GM18858 (cell line): Measurements from ENCODE around the gene STX18.

ENCODE experiments used
- ATAC-seq: cut with Tn5 transposase; IDR thresholded peaks from one replicate; pipeline ENCODE4 v1.9.1; 2021; ENCODE audit not compliant: unreplicated experiment

STX18 gene

DNA sequence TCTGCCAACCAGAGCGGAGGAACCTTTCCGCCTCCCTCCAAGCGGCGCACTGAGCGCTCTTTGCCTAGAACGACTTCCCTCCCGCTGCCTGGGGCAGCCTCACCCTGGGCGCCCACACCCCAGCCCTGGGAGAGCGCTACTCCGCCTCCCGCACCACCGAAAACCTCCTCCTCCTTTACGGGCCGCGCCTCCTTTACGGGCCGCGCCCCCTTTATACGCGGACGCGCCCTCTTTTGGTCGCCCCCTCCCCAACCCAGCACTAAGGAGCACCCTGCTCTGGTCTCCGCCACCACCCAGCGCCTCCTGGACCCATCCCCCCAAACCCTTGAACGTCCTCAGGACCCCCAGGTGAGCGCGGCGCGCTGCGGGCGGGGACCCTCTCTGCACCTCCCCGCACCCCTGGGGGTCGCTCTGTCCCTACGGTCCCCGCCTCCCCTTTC lies 155.5 kb downstream of the STX18 start:
- no peak for ATAC-seq

DNA sequence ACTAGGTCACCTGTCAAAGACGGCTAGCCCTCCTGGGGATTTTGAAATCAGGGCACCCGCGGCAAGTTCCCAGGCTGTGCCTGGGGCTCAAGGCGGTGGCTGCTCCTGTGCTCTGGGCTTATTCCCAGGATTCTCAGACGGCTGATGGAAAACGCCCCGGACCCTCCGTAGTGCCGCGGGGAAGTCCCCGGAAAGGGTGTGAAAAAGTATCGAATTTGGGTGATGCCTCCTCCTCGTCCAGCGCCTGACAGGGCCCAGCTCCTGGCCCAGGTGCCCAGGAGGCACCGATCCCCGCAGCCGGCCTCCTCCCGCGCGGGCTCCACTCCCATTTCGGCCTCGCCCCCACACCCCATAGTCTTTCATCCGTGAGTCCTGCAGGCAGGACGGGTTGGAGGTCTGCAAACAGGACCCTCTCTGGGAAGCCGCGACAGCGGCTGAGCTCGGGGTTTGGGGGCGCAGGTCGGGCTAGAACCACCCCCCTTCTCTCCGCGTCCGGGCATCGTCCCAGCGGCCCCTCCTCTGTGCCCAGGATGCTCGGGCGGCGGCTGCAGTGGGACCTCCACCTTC lies 156.0 kb downstream of the STX18 start:
- no peak for ATAC-seq

DNA sequence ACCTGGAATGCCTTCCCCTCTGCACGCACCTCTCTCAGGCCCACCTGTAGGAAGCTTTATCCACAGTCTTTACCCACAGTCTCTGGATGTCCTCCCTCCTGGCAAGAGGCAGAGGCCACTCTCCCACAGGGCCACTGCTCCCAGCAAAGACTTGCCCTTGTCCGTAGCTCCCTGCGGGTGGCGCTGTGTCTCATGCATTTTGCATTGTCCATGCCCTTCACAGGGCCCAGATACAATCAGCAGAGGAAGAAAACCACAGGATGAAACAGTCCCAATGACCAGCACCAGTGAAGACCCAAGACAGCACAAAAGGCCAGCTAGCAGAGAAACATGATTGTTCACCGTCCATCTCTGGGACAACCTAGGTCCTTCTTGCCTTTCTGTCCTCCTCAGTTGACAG lies 157.0 kb downstream of the STX18 start:
- ATAC-seq = no peak

DNA sequence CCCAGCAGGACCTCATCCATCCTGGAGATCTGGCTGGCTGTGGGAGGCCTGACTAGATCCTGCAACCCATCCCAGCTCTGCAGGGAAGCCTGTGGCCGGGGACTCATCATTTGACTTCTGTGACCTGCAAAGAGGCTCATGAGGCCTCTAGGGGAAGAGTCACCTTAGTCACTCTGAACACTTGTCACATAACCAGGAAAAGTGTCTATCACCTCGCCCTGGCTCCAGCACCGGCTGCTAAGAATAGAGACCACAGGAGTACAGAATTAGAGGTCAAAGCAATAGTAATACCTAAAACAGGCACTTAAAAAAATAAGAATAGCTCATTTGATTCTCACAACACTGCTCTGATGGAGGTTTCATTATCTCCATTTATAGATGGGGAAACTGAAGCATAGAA lies 158.8 kb downstream of the STX18 start:
- no peak for ATAC-seq

DNA sequence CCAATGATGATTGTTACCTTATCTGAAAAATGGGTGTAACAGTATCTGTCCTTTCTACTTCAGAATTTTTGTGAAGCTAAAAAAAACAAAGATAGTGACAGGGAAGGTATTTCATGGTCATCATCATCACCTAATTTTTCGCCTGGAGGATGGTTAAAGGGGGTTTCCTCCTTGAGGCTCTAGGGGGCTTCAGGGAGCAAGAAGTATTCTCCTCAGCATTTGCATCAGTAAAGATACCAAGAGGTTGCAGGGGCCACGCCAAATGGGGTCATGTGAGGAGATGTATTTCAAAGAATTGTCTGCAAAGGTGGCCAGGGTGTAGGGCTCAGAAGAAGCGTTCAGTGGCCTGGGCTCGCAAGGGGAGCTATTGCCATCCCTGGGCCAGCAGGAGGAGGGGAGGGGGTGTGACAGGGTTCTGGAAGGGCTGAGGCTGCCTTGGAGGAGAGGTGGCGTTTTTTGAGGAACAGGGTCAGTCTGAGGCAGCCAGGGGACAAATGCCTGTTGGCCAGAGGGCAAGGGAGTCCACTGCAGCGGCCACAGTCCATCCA lies 162.2 kb downstream of the STX18 start:
- ATAC-seq = no peak

DNA sequence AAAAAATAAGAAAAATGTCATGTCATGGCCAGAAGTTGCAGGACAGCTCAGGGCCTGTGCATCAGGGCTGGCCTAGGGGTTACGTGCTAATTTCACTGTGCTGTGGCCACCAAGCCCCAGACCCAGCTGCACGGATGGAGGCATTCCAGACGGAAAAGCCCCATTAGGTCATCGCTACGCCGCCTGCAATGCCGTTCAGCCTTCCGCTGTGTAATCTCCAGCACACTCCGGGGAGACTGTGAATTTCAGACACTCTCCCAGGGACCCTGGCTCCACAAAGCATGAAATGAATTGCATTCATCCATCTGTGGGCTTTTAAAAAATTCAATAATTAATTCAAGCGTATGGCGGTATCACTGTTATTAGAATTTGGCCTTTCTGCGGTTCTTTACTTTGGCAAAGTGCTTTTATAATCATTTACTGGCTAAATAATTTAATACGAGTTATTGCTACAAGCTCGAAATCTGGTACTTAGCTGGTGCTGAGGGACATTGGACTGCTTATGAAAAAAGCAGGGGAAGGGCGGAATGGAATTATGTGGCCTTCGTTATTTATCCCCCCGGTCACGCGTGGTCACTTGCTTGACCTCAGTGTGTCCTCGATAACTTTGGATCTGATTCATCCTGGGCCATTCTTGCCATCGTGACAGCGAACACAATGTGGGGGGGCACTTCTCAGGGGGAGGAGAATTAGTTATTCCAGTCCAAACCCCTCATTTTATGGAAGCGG lies 164.0 kb downstream of the STX18 start:
- no peak for ATAC-seq

DNA sequence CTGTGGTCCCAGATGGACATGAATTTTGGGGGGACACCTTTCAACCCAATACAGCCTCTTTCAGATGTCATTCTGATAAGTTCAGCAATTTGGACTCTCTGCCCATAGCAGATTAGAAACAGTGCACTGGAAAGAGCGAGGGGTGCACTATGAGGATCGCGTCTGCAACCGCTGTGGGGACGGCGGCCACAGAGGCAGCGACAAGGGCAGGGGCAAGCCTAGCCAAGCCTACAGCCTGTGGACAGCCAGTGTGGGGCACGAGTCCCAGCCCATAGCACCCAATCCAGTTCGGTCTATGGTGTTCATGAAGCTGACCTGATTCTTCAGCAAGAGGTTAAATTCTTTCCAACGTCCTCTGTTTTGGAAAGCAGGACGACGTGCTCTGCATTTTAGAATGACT lies 164.7 kb downstream of the STX18 start:
- ATAC-seq = no peak

DNA sequence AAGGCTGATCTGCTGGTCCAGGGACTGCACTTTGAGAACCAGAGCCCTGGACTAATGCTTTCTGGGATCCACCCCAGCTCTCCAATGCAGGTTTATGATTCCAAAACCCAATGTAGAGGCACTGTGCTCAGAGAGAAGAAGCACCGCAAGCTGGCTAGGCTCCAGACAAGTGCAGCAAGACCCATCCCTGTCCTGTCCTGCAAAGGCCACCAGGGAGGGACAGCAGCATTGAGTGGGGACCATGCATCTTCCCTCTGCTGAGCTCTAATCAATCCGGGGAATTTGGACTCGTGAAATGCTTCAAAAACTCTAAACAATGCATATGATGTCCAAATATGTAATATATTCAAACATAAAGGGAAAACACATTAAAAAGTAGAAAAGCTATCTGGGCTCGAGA lies 165.8 kb downstream of the STX18 start:
- ATAC-seq = no peak

DNA sequence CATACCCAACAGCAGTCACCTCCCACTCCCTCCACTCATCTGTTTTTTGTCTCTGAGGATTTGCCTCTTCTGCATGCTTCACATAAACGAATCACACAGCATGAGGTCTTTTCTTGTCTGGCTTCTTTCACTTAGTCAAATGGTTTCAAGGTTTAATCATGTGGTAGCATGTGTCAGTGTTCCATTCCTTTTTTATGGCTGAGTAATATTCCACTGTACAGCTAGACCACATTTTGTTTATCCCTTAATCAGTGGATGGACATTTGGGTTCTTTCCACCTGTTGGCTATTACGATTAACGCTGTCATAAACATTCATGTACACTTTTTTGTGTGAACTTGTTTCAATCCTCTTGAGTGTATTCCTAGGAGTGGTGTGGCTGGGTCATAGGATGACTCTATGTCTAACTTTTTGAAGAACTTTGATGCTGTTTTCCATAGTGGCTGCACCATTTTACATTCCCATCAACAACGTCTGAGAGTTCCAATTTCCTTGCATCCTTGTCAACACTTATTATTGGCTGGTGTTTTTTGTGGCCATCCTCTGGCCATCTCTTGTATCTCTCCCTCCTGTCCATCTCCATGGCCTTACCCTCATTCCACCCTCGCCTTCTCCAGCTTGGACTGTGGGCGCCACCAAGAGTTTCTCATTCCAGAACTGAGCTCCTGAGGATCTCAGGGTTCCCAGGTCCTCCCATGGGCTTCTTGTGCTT lies 167.3 kb downstream of the STX18 start:
- ATAC-seq = no peak
